ENCODE data around the gene GARNL3. TPM values are rescaled to one million over a fixed set of nuclear protein-coding genes. Genes with fewer than 3 reads are reported as not detected.

The GARNL3 gene
- total and polyA plus RNA-seq, 3 experiments from 2014 or later: 0.25 to 3.5 (median 2.5) TPM

GRCh38 chr9:127423476-127423933 is 158.9 kb downstream of the GARNL3 start:
- DNase-seq: no peak
- Mint-ChIP-seq H3K27me3 (no peaks in the 10 kb centered on the region), H3K4me1 (peaks cover 43 to 57% (median 51%) of the 10 kb centered on the region in 3 donors), H3K36me3 (peaks cover 0 to 20% (median 5%) of the 10 kb centered on the region in 3 donors), H3K4me3 (peak overlapping the region; percentile 94 to 100 (median 98)), H3K27ac (peak overlapping the region; percentile 93 to 99 (median 96)), H3K9me3 (no peaks in the 10 kb centered on the region)
- ChIA-PET CTCF (interaction anchor here (0.9 to 1.5 kb wide), 5 partner anchors 27 to 209 kb away, joined by 3 to 4 read pairs (median 3); partner anchors contain the start of genes RPL12 and SLC2A8), POLR2A (interaction anchor here (0.6 to 1.7 kb wide), 2 partner anchors 28 to 175 kb away, joined by 12 to 17 read pairs; partner anchors contain the start of genes LRSAM1 and RPL12)
- Histone ChIP-seq H3K4me1 (ENCODE audit: insufficient read depth, low read length) (peaks cover 31% of the 10 kb centered on the region), H3K36me3 (ENCODE audit: insufficient read depth, low read length) (no peaks in the 10 kb centered on the region), H3K4me3 (ENCODE audit: low read length) (peak overlapping the region; percentile 81), H3K27ac (ENCODE audit: low read depth, low read length) (peak overlapping the region; percentile 78), H3K9me3 (ENCODE audit: low read length) (no peaks in the 10 kb centered on the region), H3K27me3 (ENCODE audit: insufficient read depth, low read length, poor library complexity, severe bottlenecking) (no peaks in the 10 kb centered on the region)

- Mint-ChIP-seq H3K36me3 (peaks cover 0 to 26% (median 7%) of the 10 kb centered on the region in 3 donors), H3K4me1 (peaks cover 43 to 62% (median 51%) of the 10 kb centered on the region in 3 donors), H3K9me3 (no peaks in the 10 kb centered on the region), H3K27ac (peak within 1 kb of the TSS; percentile 93 to 99 (median 96)), H3K27me3 (no peaks in the 10 kb centered on the region), H3K4me3 (peak within 1 kb of the TSS; percentile 94 to 100 (median 98))
- Histone ChIP-seq H3K27ac (ENCODE audit: low read depth, low read length) (peak within 1 kb of the TSS; percentile 78), H3K36me3 (ENCODE audit: insufficient read depth, low read length) (no peaks in the 10 kb centered on the region), H3K4me3 (ENCODE audit: low read length) (peak within 1 kb of the TSS; percentile 81), H3K9me3 (ENCODE audit: low read length) (no peaks in the 10 kb centered on the region), H3K4me1 (ENCODE audit: insufficient read depth, low read length) (peaks cover 31% of the 10 kb centered on the region), H3K27me3 (ENCODE audit: insufficient read depth, low read length, poor library complexity, severe bottlenecking) (no peaks in the 10 kb centered on the region)
- peak; percentile 89 to 92 (median 89) for DNase-seq
- ChIA-PET POLR2A (interaction anchor here (0.6 to 1.7 kb wide), 3 partner anchors 25 to 27 kb away, joined by 3 to 17 read pairs (median 3); partner anchors contain the start of genes LRSAM1, RPL12 and SLC2A8), CTCF (interaction anchor here (0.9 to 1.5 kb wide), 5 partner anchors 26 to 209 kb away, joined by 3 to 4 read pairs (median 3); partner anchors contain the start of genes RPL12 and SLC2A8)
Measured at GRCh38 chr9:127423934-127424675, 159.5 kb downstream of the GARNL3 start, which contains the start of gene ZNF79. TSS of gene ZNF79 (plus strand) at chr9:127424382. CDS start at chr9:127424788, 406 bp downstream.

- ChIA-PET CTCF (interaction anchor here (1.2 to 1.5 kb wide), 3 partner anchors 28 to 210 kb away, joined by 3 to 4 read pairs (median 3); partner anchors contain the start of gene SLC2A8), POLR2A (interaction anchor here (0.6 to 1.7 kb wide), 3 partner anchors 25 to 28 kb away, joined by 3 to 17 read pairs (median 3); partner anchors contain the start of genes LRSAM1, RPL12 and SLC2A8)
- H3K36me3 ChIP-seq (ENCODE audit: insufficient read depth, low read length): no peaks in the 10 kb centered on the region
- H3K27ac ChIP-seq (ENCODE audit: low read depth, low read length): peak overlapping the region; percentile 78
- no peaks in the 10 kb centered on the region for H3K27me3 Mint-ChIP-seq
- no peaks in the 10 kb centered on the region for H3K27me3 ChIP-seq (ENCODE audit: insufficient read depth, low read length, poor library complexity, severe bottlenecking)
- H3K9me3 Mint-ChIP-seq: no peaks in the 10 kb centered on the region
- H3K4me1 Mint-ChIP-seq: peaks cover 43 to 62% (median 51%) of the 10 kb centered on the region in 3 donors
- peak overlapping the region; percentile 93 to 99 (median 96) for H3K27ac Mint-ChIP-seq
- peaks cover 31% of the 10 kb centered on the region for H3K4me1 ChIP-seq (ENCODE audit: insufficient read depth, low read length)
- peak overlapping the region; percentile 94 to 100 (median 98) for H3K4me3 Mint-ChIP-seq
- H3K9me3 ChIP-seq (ENCODE audit: low read length): no peaks in the 10 kb centered on the region
- peak overlapping the region; percentile 81 for H3K4me3 ChIP-seq (ENCODE audit: low read length)
- peaks cover 0 to 31% (median 7%) of the 10 kb centered on the region in 3 donors for H3K36me3 Mint-ChIP-seq
- peak in 1 of 5 donors; percentile 54 for DNase-seq
Measured at GRCh38 chr9:127424676-127424999, 160.1 kb downstream of the GARNL3 start.

- H3K36me3 Mint-ChIP-seq: peaks cover 0 to 49% (median 20%) of the 10 kb centered on the region in 3 donors
- peak in 1 of 5 donors; percentile 13 for DNase-seq
- Histone ChIP-seq H3K4me1 (ENCODE audit: insufficient read depth, low read length) (peaks cover 31% of the 10 kb centered on the region), H3K36me3 (ENCODE audit: insufficient read depth, low read length) (peaks cover 8% of the 10 kb centered on the region), H3K4me3 (ENCODE audit: low read length) (no peak overlapping the region), H3K27ac (ENCODE audit: low read depth, low read length) (no peak overlapping the region), H3K27me3 (ENCODE audit: insufficient read depth, low read length, poor library complexity, severe bottlenecking) (no peaks in the 10 kb centered on the region), H3K9me3 (ENCODE audit: low read length) (no peaks in the 10 kb centered on the region)
- H3K9me3 Mint-ChIP-seq: no peaks in the 10 kb centered on the region
- H3K27me3 Mint-ChIP-seq: no peaks in the 10 kb centered on the region
- peak overlapping the region; percentile 13 to 100 (median 94) for H3K4me3 Mint-ChIP-seq
- ChIA-PET CTCF (no interaction called here), POLR2A (interaction anchor here (0.7 kb wide), 1 partner anchor 359 kb away, joined by 3 read pairs; the partner anchor contains the start of gene CDK9)
- peak overlapping the region in 7 of 8 donors; percentile 36 to 95 (median 78) for H3K27ac Mint-ChIP-seq
- H3K4me1 Mint-ChIP-seq: peaks cover 50 to 67% (median 62%) of the 10 kb centered on the region in 3 donors
Measured at GRCh38 chr9:127426756-127427155, 162.2 kb downstream of the GARNL3 start.

- Histone ChIP-seq H3K9me3 (ENCODE audit: low read length) (no peaks in the 10 kb centered on the region), H3K4me3 (ENCODE audit: low read length) (no peak overlapping the region), H3K27ac (ENCODE audit: low read depth, low read length) (no peak overlapping the region), H3K4me1 (ENCODE audit: insufficient read depth, low read length) (peaks cover 22% of the 10 kb centered on the region), H3K36me3 (ENCODE audit: insufficient read depth, low read length) (peaks cover 13% of the 10 kb centered on the region), H3K27me3 (ENCODE audit: insufficient read depth, low read length, poor library complexity, severe bottlenecking) (no peaks in the 10 kb centered on the region)
- ChIA-PET POLR2A (no interaction called here), CTCF (no interaction called here)
- no peaks in the 10 kb centered on the region for H3K27me3 Mint-ChIP-seq
- peak overlapping the region in 1 of 7 donors; percentile 73 for H3K4me3 Mint-ChIP-seq
- no peaks in the 10 kb centered on the region for H3K9me3 Mint-ChIP-seq
- H3K36me3 Mint-ChIP-seq: peaks cover 5 to 59% (median 25%) of the 10 kb centered on the region in 3 donors
- peak overlapping the region in 1 of 8 donors; percentile 14 for H3K27ac Mint-ChIP-seq
- no peak for DNase-seq
- H3K4me1 Mint-ChIP-seq: peaks cover 44 to 60% (median 57%) of the 10 kb centered on the region in 3 donors
Measured at GRCh38 chr9:127428348-127428747, 163.8 kb downstream of the GARNL3 start.

- POLR2A ChIA-PET: no interaction called here
- peak overlapping the region in 1 of 8 donors; percentile 60 for H3K27ac Mint-ChIP-seq
Measured at GRCh38 chr9:127430415-127430814, 165.8 kb downstream of the GARNL3 start.

GRCh38 chr9:127437497-127438264 is 173.1 kb downstream of the GARNL3 start:
- Histone ChIP-seq H3K9me3 (ENCODE audit: low read length) (no peaks in the 10 kb centered on the region), H3K4me1 (ENCODE audit: insufficient read depth, low read length) (no peaks in the 10 kb centered on the region), H3K27ac (ENCODE audit: low read depth, low read length) (no peak overlapping the region), H3K36me3 (ENCODE audit: insufficient read depth, low read length) (peaks cover 81% of the 10 kb centered on the region), H3K27me3 (ENCODE audit: insufficient read depth, low read length, poor library complexity, severe bottlenecking) (no peaks in the 10 kb centered on the region), H3K4me3 (ENCODE audit: low read length) (no peak overlapping the region)
- Mint-ChIP-seq H3K4me1 (peaks cover 17 to 30% (median 29%) of the 10 kb centered on the region in 3 donors), H3K9me3 (no peaks in the 10 kb centered on the region), H3K4me3 (peak overlapping the region; percentile 19 to 75 (median 63)), H3K27me3 (no peaks in the 10 kb centered on the region), H3K36me3 (peaks cover 26 to 89% (median 33%) of the 10 kb centered on the region in 3 donors), H3K27ac (peak overlapping the region; percentile 36 to 97 (median 90))
- ChIA-PET CTCF (interaction anchor here (0.9 kb wide), 2 partner anchors 18 to 223 kb away, joined by 3 read pairs; no protein-coding TSS in a partner anchor), POLR2A (interaction anchor here (1.2 kb wide), 1 partner anchor 13 kb away, joined by 6 read pairs; the partner anchor contains the start of genes LRSAM1 and RPL12)
- peak in 4 of 5 donors; percentile 33 to 66 (median 54) for DNase-seq

More at GRCh38 chr9:127430415-127430814, 165.8 kb downstream of the GARNL3 start:
- H3K4me1 ChIP-seq (ENCODE audit: insufficient read depth, low read length): peaks cover 11% of the 10 kb centered on the region
- H3K27me3 Mint-ChIP-seq: no peaks in the 10 kb centered on the region
- H3K9me3 ChIP-seq (ENCODE audit: low read length): no peaks in the 10 kb centered on the region
- CTCF ChIA-PET: interaction anchor here (0.6 kb wide), 1 partner anchor 1518 kb away, joined by 3 read pairs; no protein-coding TSS in a partner anchor
- no peak overlapping the region for H3K4me3 Mint-ChIP-seq
- H3K9me3 Mint-ChIP-seq: no peaks in the 10 kb centered on the region
- no peaks in the 10 kb centered on the region for H3K27me3 ChIP-seq (ENCODE audit: insufficient read depth, low read length, poor library complexity, severe bottlenecking)
- H3K36me3 ChIP-seq (ENCODE audit: insufficient read depth, low read length): peaks cover 29% of the 10 kb centered on the region
- H3K36me3 Mint-ChIP-seq: peaks cover 11 to 71% (median 37%) of the 10 kb centered on the region in 3 donors
- peaks cover 29 to 47% (median 39%) of the 10 kb centered on the region in 3 donors for H3K4me1 Mint-ChIP-seq
- no peak for DNase-seq
- no peak overlapping the region for H3K27ac ChIP-seq (ENCODE audit: low read depth, low read length)
- no peak overlapping the region for H3K4me3 ChIP-seq (ENCODE audit: low read length)
